ENCODE data around the gene C5.

Gene C5

GRCh38 chr9:120914396-120914795 lies 135.7 kb downstream of the C5 start:
- no peaks in the 10 kb centered on the region for H4K20me1 ChIP-seq (ENCODE audit: insufficient read depth, low read length)
- H3K9ac ChIP-seq (ENCODE audit: low read length) = no peak overlapping the region
- peaks cover 10% of the 10 kb centered on the region for H3K4me1 ChIP-seq (ENCODE audit: insufficient read depth, low read length, severe bottlenecking)
- no peaks in the 10 kb centered on the region for H3K27me3 ChIP-seq (ENCODE audit: insufficient read depth, low read length)
- no peak overlapping the region for H3K27ac ChIP-seq (ENCODE audit: low read depth, low read length, poor library complexity, severe bottlenecking)
- no peaks in the 10 kb centered on the region for H3K9me3 ChIP-seq (ENCODE audit: low read length)
- TF ChIP-seq EZH2 (IDR thresholded peaks at IDR 0.05; ENCODE audit: borderline replicate concordance, low read length) (no peak), CTCF (IDR thresholded peaks at IDR 0.05; ENCODE audit: low read length) (no peak)
- no peak overlapping the region for H2AFZ ChIP-seq (ENCODE audit: low read length)
- H3K4me2 ChIP-seq (ENCODE audit: low read length) = no peak overlapping the region
- no peaks in the 10 kb centered on the region for H3K9me2 ChIP-seq (ENCODE audit: low read depth, low read length)
- H3F3A ChIP-seq (ENCODE audit: insufficient read depth, low read length) = no peaks in the 10 kb centered on the region
- H3K36me3 ChIP-seq (ENCODE audit: insufficient read depth, low read length) = peaks cover 6% of the 10 kb centered on the region; the same call in 1 of the 2 replicates
- no peaks in the 10 kb centered on the region for H3K79me2 ChIP-seq (ENCODE audit: insufficient read depth, low read length)
- H3K4me3 ChIP-seq (ENCODE audit: low read depth, low read length, poor library complexity, severe bottlenecking) = no peak overlapping the region

GRCh38 chr9:120913647-120914264 lies 136.3 kb downstream of the C5 start:
- Histone ChIP-seq H2AFZ (ENCODE audit: low read length) (no peak overlapping the region), H3K27ac (ENCODE audit: low read depth, low read length, poor library complexity, severe bottlenecking) (no peak overlapping the region), H3K79me2 (ENCODE audit: insufficient read depth, low read length) (no peaks in the 10 kb centered on the region), H3F3A (ENCODE audit: insufficient read depth, low read length) (no peaks in the 10 kb centered on the region), H3K4me1 (ENCODE audit: insufficient read depth, low read length, severe bottlenecking) (peaks cover 10% of the 10 kb centered on the region), H4K20me1 (ENCODE audit: insufficient read depth, low read length) (no peaks in the 10 kb centered on the region), H3K9me3 (ENCODE audit: low read length) (no peaks in the 10 kb centered on the region), H3K27me3 (ENCODE audit: insufficient read depth, low read length) (no peaks in the 10 kb centered on the region), H3K9ac (ENCODE audit: low read length) (no peak overlapping the region), H3K4me2 (ENCODE audit: low read length) (no peak overlapping the region), H3K4me3 (ENCODE audit: low read depth, low read length, poor library complexity, severe bottlenecking) (no peak overlapping the region), H3K36me3 (ENCODE audit: insufficient read depth, low read length) (peaks cover 6% of the 10 kb centered on the region; the same call in 1 of the 2 replicates), H3K9me2 (ENCODE audit: low read depth, low read length) (no peaks in the 10 kb centered on the region)
- no peak for TF ChIP-seq EZH2 (IDR thresholded peaks at IDR 0.05; ENCODE audit: borderline replicate concordance, low read length)
- TF ChIP-seq CTCF (IDR thresholded peaks at IDR 0.05; ENCODE audit: low read length) = no peak

GRCh38 chr9:120912958-120913646 lies 137.0 kb downstream of the C5 start:
- no peak overlapping the region for H3K27ac ChIP-seq (ENCODE audit: low read depth, low read length, poor library complexity, severe bottlenecking)
- H3K79me2 ChIP-seq (ENCODE audit: insufficient read depth, low read length) = no peaks in the 10 kb centered on the region
- no peaks in the 10 kb centered on the region for H3K9me3 ChIP-seq (ENCODE audit: low read length)
- peaks cover 10% of the 10 kb centered on the region for H3K4me1 ChIP-seq (ENCODE audit: insufficient read depth, low read length, severe bottlenecking)
- peaks cover 6% of the 10 kb centered on the region; the same call in 1 of the 2 replicates for H3K36me3 ChIP-seq (ENCODE audit: insufficient read depth, low read length)
- no peaks in the 10 kb centered on the region for H3K27me3 ChIP-seq (ENCODE audit: insufficient read depth, low read length)
- no peak overlapping the region for H3K4me2 ChIP-seq (ENCODE audit: low read length)
- H3K9me2 ChIP-seq (ENCODE audit: low read depth, low read length) = no peaks in the 10 kb centered on the region
- no peak overlapping the region for H2AFZ ChIP-seq (ENCODE audit: low read length)
- H4K20me1 ChIP-seq (ENCODE audit: insufficient read depth, low read length) = no peaks in the 10 kb centered on the region
- no peak overlapping the region for H3K4me3 ChIP-seq (ENCODE audit: low read depth, low read length, poor library complexity, severe bottlenecking)
- no peak overlapping the region for H3K9ac ChIP-seq (ENCODE audit: low read length)
- no peaks in the 10 kb centered on the region for H3F3A ChIP-seq (ENCODE audit: insufficient read depth, low read length)
- TF ChIP-seq CTCF (IDR thresholded peaks at IDR 0.05; ENCODE audit: low read length) = no peak

Data from OCI-LY1 (cell line).